ENCODE results near the gene SPTSSB. TPM values are rescaled to one million over a fixed set of nuclear protein-coding genes. Genes with fewer than 3 reads are reported as not detected.

The SPTSSB gene
- total and polyA plus RNA-seq, 2 donors (not counting 1 experiment from before 2014, with no cell fraction given) = not detected

- peaks cover 0 to 12% (median 0%) of the 10 kb centered on the region in 4 experiments for H3K27me3 ChIP-seq (replicated peaks in 1 of 4; ENCODE audit: control extremely low read depth in 1 of 4, control insufficient read depth in 3 of 4, insufficient read depth in 4 of 4, low read length in 3 of 4)
- no peaks in the 10 kb centered on the region for H3K36me3 ChIP-seq (replicated peaks in 1 of 2; ENCODE audit: control extremely low read depth in 1 of 2, control insufficient read depth in 1 of 2, extremely low read depth in 1 of 2, insufficient read depth in 2 of 2, low read length in 1 of 2)
- peaks cover 28% of the 10 kb centered on the region for H3K27me3 Mint-ChIP-seq
- H3K4me1 ChIP-seq (ENCODE audit: control insufficient read depth in 2 of 2, insufficient read depth in 2 of 2, low read length in 2 of 2) = no peaks in the 10 kb centered on the region
- no peak overlapping the region for H2AFZ ChIP-seq (ENCODE audit: insufficient read depth, low read depth, low read length, poor library complexity, severe bottlenecking)
- peaks cover 0 to 7% (median 5%) of the 10 kb centered on the region in 3 donors for H3K9me3 ChIP-seq (ENCODE audit: control extremely low read depth in 1 of 3, control insufficient read depth in 2 of 3, insufficient read depth in 1 of 3, low read length in 2 of 3)
- ChIA-PET CTCF (no interaction called here), POLR2A (no interaction called here)
- TF ChIP-seq CTCF (IDR thresholded peaks at IDR 0.05) (no peak), EZH2 (IDR thresholded peaks at IDR 0.05; ENCODE audit: borderline replicate concordance, insufficient read depth, low read depth, low read length, poor library complexity, severe bottlenecking) (no peak)
- peaks cover 9% of the 10 kb centered on the region for H3K9me3 Mint-ChIP-seq (ENCODE audit: insufficient read depth)
- H3K4me3 Mint-ChIP-seq = no peak overlapping the region
- H3K4me1 Mint-ChIP-seq = no peaks in the 10 kb centered on the region
- DNase-seq = no peak
- H3K4me3 ChIP-seq (ENCODE audit: control extremely low read depth in 1 of 5, extremely low read depth in 1 of 5, insufficient read depth in 1 of 5, low read depth in 2 of 5, low read length in 4 of 5) = no peak overlapping the region
- WGBS (ENCODE audit: insufficient coverage) = no CpG with 5 or more reads among the region's 2 CpGs
- no peaks in the 10 kb centered on the region for H3K79me2 ChIP-seq (ENCODE audit: control insufficient read depth, insufficient read depth, low read length)
- no peak overlapping the region for H3K27ac Mint-ChIP-seq
- H3K27ac ChIP-seq (ENCODE audit: low read length in 2 of 2) = no peak overlapping the region
- intact Hi-C loops (cut with micrococcal nuclease) = no loop called here
- no peak for ATAC-seq (ENCODE audit: low read depth)
- H3K4me2 ChIP-seq (replicated peaks; ENCODE audit: low read depth, low read length, poor library complexity, severe bottlenecking) = no peak overlapping the region
- H4K20me1 ChIP-seq (ENCODE audit: control insufficient read depth, insufficient read depth, low read length, poor library complexity, severe bottlenecking) = no peaks in the 10 kb centered on the region
- H3K9ac ChIP-seq (ENCODE audit: low read length) = no peak overlapping the region
Observed at GRCh38 chr3:161317077-161317476, 54.2 kb downstream of the SPTSSB start.

- ATAC-seq (ENCODE audit: low read depth) (no peak), DNase-seq (no peak)
- Histone ChIP-seq H3K27ac (ENCODE audit: low read length in 2 of 2) (no peak overlapping the region), H3K9ac (ENCODE audit: low read length) (no peak overlapping the region), H3K36me3 (replicated peaks in 1 of 2; ENCODE audit: control extremely low read depth in 1 of 2, control insufficient read depth in 1 of 2, extremely low read depth in 1 of 2, insufficient read depth in 2 of 2, low read length in 1 of 2) (no peaks in the 10 kb centered on the region), H4K20me1 (ENCODE audit: control insufficient read depth, insufficient read depth, low read length, poor library complexity, severe bottlenecking) (no peaks in the 10 kb centered on the region), H3K4me2 (replicated peaks; ENCODE audit: low read depth, low read length, poor library complexity, severe bottlenecking) (no peak overlapping the region), H3K4me3 (ENCODE audit: control extremely low read depth in 1 of 5, extremely low read depth in 1 of 5, insufficient read depth in 1 of 5, low read depth in 2 of 5, low read length in 4 of 5) (no peak overlapping the region), H2AFZ (ENCODE audit: insufficient read depth, low read depth, low read length, poor library complexity, severe bottlenecking) (no peak overlapping the region), H3K4me1 (ENCODE audit: control insufficient read depth in 2 of 2, insufficient read depth in 2 of 2, low read length in 2 of 2) (peaks cover 0 to 3% of the 10 kb centered on the region in 2 donors), H3K79me2 (ENCODE audit: control insufficient read depth, insufficient read depth, low read length) (no peaks in the 10 kb centered on the region), H3K9me3 (ENCODE audit: control extremely low read depth in 1 of 3, control insufficient read depth in 2 of 3, insufficient read depth in 1 of 3, low read length in 2 of 3) (peaks cover 0 to 7% (median 5%) of the 10 kb centered on the region in 3 donors), H3K27me3 (replicated peaks in 1 of 4; ENCODE audit: control extremely low read depth in 1 of 4, control insufficient read depth in 3 of 4, insufficient read depth in 4 of 4, low read length in 3 of 4) (peaks cover 0 to 12% (median 0%) of the 10 kb centered on the region in 4 experiments)
- intact Hi-C loops (cut with micrococcal nuclease) = no loop called here
- H3K9me3 Mint-ChIP-seq (ENCODE audit: insufficient read depth) = peaks cover 5% of the 10 kb centered on the region
- no peak overlapping the region for H3K4me3 Mint-ChIP-seq
- peaks cover 7% of the 10 kb centered on the region for H3K4me1 Mint-ChIP-seq
- no peak for TF ChIP-seq EZH2 (IDR thresholded peaks at IDR 0.05; ENCODE audit: borderline replicate concordance, insufficient read depth, low read depth, low read length, poor library complexity, severe bottlenecking)
- TF ChIP-seq CTCF (IDR thresholded peaks at IDR 0.05) = no peak
- H3K27ac Mint-ChIP-seq = no peak overlapping the region
- ChIA-PET POLR2A (no interaction called here), CTCF (no interaction called here)
- H3K27me3 Mint-ChIP-seq = peaks cover 25% of the 10 kb centered on the region
- no CpG with 5 or more reads among the region's 3 CpGs for WGBS (ENCODE audit: insufficient coverage)
Observed at GRCh38 chr3:161316006-161316689, 55.2 kb downstream of the SPTSSB start.
